22Rv1 (cell line): Measurements from ENCODE around the gene IL17RE.

ENCODE experiments used
- ZFX ChIP-seq: fragments of 450-650 bp; IDR thresholded peaks from 2 replicates; pipeline ENCODE4 v1.6.1; 2017; ENCODE audit warnings: antibody characterized with exemption, borderline replicate concordance
- TF ChIP-seq, protein P1 (sequence below): fragments of 450-650 bp; IDR thresholded peaks from 2 replicates; pipeline ENCODE4 v1.5.1; 2017; ENCODE audit warnings: mild to moderate bottlenecking

DNA sequence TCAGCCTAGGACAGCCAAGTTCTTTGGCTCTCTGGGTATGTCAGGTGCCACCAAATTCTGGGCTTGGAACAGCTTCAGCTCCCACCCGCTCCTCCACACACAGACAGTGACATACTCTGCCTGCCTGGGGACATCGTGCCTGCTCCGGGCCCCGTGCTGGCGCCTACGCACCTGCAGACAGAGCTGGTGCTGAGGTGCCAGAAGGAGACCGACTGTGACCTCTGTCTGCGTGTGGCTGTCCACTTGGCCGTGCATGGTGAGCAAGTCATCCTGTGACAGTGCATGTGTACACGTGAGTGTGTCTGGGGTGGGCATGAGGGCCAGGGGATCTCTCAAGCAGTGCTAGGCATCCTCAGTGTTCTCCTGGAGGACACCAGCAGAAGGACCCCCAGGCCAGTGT, 15.2 kb downstream of the IL17RE start:
- TF ChIP-seq, protein P1, sequence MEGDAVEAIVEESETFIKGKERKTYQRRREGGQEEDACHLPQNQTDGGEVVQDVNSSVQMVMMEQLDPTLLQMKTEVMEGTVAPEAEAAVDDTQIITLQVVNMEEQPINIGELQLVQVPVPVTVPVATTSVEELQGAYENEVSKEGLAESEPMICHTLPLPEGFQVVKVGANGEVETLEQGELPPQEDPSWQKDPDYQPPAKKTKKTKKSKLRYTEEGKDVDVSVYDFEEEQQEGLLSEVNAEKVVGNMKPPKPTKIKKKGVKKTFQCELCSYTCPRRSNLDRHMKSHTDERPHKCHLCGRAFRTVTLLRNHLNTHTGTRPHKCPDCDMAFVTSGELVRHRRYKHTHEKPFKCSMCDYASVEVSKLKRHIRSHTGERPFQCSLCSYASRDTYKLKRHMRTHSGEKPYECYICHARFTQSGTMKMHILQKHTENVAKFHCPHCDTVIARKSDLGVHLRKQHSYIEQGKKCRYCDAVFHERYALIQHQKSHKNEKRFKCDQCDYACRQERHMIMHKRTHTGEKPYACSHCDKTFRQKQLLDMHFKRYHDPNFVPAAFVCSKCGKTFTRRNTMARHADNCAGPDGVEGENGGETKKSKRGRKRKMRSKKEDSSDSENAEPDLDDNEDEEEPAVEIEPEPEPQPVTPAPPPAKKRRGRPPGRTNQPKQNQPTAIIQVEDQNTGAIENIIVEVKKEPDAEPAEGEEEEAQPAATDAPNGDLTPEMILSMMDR, result no peak
- no peak for TF ChIP-seq ZFX
